ENCODE results near the gene SSR1.

The SSR1 gene

DNA sequence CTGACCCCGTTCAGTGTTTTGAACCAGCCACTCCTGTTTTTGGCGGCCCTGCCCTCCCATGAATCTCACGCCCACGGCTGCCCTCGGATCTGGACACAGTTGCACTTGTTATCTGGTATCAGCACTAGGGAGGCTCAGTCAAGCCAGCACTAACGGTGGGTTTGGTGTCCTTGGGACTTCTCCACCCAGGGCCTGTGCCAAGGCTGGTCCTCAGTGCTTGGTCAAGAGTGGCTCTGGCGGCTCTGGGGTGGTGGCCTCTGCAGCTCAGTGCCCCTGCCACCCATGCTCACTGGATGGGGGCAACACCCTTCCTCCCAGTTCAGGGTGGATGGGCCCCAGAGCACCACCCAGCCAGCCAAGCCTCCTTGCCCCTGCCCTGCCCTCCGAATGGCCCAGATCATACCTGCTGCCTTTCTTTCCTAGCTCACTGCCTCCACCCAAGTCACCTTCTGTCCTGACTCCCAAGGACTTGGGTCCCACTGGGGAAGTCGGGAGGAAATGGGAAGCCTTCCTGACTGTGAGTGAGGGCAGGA lies 54.7 kb downstream of the SSR1 start:
- no peak for DNase-seq (ENCODE audit: low read depth)

DNA sequence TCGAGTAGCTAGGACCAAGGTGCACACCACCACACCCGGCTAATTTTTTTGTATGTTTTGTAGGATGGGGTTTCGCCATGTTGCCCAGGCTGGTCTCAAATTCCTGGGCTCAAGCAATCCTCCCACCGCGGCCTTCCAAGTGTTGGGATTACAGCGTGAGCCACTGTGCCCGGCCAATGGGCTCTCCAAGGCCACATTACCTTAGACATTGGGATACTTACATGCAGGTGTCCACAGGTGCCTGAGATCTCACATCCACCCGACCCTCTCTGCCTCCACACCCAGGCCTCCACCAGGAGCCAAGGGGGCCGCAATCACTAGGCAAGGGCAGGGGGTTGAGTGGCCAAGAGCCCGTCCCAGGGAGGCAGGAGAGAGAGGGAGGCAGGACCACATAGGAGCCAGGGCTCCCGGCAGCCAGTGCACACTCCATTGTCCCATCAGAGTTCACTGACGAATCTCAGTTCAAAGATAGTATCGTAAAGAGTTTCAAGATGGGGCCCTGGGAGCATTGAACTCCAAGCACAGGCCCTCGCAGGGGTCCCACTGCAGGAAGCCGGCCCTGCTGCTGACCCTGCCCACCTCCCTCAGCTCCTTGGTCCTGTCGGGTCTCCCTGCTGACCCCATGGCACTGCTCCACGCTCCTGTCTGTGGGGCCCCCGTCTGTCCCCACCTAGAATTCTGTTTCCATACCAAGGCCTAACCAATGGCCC lies 55.3 kb downstream of the SSR1 start:
- no peak for DNase-seq (ENCODE audit: low read depth)

DNA sequence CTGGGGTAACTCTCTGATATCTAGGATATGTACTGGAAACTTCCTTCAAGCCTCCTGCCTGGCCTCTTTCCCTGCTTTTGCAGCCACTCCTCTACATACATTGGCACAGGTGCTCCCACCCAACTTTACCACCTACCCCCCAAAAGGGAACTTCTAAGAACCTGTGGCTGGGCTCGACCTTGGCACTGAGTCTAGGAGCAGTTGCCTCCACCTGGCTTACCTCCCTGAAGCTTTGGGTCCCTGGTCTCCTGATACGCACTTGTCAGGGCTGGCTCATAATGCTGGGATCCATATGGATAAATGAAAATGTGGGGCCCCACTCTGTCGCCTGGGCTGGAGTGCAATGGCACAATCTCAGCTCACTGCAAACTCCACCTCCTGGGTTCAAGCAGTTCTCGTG lies 56.2 kb downstream of the SSR1 start:
- DNase-seq (ENCODE audit: low read depth): no peak

DNA sequence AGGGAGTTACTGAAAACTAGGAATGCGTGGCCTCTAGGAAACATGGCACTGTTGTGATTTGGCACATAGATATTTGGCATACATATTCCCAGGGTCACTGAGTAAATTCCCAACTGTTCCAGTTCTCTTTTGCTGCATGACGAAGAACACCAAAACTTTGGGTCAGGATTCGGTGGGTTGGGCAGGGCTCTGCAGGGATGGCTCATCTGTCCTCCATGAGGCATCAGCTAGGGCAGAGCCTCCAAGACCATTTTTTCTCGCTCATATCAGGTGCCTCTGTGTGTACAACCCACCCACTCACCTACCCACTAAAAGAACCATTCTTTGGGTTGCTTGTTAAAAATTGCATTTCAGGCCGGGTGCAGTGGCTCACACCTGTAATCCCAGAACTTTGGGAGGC lies 57.1 kb downstream of the SSR1 start:
- DNase-seq (ENCODE audit: low read depth): no peak

DNA sequence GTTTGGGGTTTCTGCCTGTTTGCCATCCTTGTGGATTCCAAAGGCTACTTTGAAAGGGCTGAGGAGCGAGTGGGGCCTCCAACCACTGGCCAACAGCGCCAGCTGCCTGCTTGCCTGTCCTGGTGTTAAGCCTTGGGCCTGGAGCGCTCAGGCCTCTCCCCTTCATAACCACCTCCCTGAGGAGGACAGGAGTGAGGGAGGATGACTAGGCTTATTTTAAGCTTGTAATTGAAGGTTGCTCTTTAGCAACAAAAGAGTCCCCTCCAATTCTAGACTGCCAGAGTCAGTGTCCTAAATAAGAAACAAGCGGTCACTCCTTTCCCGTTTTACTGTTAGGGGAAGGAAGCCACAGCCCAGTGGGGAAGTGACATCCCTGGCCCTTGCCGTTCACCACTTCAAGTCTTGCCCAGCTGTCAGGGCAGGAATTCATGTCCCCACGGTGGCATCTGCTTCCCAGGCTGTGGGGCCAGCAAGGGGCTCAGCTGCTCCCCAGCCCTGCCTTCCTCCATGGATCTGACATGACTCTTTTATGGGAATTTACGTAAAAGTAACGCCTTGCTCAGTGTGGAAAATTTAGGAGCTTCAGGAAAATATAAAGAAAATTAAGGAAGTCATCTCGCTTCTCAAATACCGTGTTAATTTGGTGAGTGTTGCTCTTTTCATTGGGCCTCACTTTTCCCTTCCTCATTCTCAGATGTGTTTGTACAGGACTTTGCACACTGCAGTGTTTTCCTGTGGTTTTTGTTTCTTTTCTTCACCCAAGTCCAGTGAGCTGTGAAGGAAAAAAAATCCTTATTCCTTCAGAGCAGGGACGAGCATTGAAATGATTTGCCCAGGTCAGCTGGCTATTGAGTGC lies 57.8 kb downstream of the SSR1 start:
- no peak for DNase-seq (ENCODE audit: low read depth)

DNA sequence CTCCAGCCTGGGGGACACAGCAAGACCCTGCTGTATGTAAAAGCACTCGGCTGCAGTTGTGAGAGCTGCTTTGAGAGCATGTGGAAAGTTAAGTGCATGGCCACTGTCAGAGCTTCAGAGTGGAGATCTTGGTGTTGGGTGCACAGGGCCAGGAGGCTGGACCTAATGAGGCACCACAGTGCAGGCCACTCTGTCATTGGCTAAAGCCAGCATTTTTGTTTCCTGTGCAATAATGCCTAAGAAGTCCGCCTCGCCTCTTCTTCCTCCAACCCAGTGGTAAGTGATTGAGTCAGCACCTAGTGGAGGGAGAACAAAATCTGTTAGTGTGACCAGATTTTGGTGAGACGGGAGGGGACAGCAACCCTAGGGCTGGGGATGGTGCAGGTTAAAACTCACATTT lies 60.6 kb downstream of the SSR1 start:
- no peak for DNase-seq (ENCODE audit: low read depth)

DNA sequence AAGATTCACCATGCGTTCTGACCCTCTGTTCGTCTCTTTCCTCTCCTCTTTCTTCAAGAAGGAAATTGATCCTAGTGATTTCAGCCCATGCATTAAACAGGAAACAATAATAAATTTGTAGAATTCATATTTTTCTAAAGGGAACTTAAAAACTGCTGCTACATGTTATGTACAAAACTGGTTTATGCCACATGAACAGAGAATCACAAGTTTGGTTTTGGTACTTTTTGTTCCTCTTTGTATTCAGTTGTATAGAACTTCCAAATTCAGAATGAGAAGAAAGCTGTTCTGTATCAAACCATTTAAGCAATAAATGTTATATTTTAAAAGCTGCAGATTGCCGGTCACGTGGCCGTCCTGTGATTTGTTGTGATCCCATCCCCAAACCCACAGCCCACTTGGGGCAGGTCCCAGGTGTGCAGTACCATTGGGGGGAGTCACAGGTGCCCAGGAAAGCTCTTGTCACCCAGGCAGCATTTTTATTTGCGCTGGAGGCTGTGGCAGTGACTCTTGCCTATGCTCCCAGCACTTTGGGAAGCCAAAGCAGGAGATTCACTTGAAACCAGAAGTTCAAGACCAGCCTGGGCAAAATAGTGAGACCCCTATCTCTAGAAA lies 61.2 kb downstream of the SSR1 start:
- no peak for DNase-seq (ENCODE audit: low read depth)

DNA sequence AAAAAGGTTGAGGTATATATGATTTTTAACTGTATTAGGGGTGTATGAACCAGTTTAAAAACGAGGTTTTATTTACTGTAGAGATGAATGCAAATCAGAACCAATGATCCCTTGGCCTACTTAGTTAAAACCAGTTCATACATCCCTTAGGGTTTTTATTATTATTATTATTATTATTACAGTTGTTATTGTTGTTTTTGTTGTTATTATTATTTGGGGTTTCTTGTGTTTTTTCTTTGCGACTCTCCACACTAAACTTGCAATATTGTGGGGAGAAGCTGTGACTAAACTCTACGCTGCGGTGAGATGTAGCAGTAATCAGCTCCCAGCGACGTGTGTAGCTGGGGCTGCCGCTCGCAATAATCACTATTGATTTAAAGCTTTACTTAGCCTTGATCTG lies 62.2 kb downstream of the SSR1 start:
- DNase-seq (ENCODE audit: low read depth): no peak

DNA sequence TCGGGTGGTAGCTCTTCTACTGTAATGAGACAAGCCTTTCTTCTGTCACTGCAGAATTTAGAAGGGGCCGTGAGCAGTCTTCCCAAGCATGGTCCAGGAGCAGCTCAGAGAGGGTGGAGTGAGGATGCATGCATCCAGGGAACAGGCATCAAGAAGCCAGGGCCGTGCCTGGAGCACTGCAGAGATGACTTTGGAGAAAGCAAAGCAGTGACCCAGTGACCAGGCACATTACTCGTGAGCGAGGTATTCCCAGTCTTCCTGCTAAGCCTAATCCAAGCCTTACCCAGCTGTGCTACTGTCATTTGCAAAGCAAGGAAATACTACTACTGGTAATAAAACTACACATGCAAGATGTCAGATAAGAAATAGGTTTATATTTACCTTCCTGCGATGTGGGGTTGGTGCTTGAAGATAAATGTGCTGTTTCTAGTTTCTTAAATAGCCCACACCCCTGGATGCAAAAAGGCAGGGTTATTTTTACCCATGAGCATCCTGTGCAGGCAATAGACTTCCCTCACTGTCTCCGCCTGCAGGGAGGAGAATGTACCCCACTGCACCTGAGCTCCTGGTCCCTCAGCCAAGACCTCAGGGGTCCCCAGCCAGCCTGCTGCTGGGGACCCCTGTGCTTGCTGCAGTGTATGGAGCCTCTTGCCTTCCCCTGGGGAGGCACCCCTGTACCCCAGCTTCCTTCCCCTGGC lies 62.9 kb downstream of the SSR1 start:
- DNase-seq (ENCODE audit: low read depth): no peak

DNA sequence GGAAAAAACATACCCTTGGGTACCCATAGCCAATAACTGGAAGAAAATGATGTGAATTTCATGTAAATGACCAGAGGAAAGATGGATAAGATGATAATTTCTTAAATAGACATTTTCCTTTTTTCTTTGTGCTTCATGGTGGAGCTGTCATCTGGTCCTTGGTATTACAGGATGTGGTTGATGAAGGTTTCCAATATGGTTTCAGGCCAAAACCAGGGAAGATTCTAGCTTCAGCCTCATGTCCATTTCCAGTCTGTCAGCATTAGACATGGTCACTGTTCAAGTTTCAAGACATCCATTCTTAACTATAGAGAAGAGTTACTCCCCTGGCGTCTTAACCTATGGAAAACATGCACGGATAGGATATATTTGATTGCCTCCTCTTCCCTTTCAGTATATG lies 63.6 kb downstream of the SSR1 start:
- DNase-seq (ENCODE audit: low read depth): no peak

DNA sequence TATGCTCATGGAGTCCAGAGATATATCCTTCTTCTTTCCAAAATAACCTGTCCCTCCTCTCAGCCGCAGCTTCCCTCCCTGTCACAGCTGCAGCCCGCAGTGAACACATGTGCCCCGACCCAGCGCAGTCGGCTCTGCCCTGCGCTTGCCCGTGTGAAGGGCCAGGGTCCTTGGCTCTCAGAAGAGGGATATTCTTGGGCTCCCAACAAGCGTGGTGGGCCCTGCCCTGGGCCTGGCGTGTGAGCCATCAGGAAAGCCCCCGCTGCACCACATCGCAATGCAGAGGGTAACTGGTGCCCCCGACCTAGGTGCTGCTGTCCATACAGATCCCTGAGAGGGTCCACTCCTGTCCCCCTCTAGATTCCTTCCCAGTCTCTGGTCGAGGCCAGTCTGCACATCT lies 65.2 kb downstream of the SSR1 start:
- no peak for DNase-seq (ENCODE audit: low read depth)

DNA sequence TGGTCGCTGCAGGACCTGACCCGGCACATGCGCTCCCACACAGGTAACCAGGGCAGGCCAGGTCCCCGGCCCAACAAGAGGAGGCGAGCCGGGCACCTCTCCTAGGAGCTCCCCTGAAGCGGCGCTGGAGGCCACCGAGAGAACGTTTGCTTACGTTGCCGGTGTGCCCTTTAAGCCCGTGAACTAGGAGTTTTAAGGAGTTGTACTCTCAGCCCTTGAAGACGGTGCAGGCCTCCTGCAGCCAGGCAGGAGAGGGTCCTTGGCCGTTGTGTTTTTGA lies 65.9 kb downstream of the SSR1 start:
- DNase-seq (ENCODE audit: low read depth): no peak

DNA sequence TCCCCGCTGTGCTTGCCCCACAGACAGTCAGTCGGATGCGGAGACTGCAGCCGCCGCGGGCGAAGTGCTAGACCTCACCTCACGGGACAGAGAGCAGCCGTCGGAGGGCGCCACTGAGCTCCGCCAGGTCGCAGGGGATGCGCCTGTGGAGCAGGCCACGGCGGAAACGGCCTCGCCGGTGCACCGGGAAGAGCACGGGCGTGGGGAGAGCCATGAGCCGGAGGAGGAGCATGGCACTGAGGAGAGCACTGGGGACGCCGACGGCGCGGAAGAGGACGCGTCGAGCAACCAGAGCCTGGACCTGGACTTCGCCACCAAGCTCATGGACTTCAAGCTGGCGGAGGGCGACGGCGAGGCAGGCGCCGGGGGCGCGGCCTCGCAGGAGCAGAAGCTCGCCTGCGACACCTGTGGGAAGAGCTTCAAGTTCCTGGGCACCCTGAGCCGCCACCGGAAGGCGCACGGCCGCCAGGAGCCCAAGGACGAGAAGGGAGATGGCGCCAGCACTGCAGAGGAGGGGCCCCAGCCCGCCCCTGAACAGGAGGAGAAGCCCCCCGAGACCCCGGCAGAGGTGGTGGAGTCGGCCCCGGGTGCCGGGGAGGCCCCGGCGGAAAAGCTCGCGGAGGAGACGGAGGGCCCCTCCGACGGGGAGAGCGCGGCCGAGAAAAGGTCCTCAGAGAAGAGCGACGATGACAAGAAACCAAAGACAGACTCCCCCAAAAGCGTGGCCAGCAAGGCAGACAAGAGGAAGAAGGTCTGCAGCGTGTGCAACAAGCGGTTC lies 66.4 kb downstream of the SSR1 start:
- no peak for DNase-seq (ENCODE audit: low read depth)

DNA sequence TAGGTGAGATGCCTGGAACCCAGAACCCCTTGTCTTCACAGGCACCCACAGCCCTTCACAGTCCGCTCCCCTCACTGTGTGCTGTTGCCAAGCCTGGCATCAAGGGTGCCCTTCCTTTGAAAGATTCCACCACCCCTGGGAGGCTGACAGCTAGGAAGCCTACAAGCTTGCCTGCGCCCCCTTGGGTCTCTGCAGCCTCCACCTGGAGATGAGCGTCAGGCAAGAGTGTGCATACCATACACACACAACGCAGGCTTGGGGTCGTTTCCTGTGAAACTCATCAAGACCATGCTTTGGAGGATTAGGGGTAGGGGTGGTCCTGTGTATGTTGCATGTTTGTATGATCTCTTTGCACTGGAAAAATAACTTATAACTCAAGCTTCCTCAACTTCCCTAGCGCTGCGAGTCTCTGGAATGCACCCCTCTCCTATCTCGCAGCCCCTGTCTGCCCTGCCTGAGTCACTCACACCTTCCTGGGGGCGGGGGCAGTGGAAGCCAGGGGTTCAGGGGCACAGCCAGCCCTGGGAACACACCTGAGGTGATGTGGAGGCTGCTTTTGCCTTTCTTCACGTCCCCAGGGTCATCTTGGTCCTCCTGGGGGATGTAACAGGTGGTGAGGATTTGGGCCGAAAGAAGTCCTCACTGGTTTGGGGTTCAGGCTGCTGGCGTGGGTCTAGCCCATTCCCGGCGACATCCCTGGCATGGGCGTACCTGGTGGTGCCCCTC lies 67.2 kb downstream of the SSR1 start:
- no peak for DNase-seq (ENCODE audit: low read depth)

DNA sequence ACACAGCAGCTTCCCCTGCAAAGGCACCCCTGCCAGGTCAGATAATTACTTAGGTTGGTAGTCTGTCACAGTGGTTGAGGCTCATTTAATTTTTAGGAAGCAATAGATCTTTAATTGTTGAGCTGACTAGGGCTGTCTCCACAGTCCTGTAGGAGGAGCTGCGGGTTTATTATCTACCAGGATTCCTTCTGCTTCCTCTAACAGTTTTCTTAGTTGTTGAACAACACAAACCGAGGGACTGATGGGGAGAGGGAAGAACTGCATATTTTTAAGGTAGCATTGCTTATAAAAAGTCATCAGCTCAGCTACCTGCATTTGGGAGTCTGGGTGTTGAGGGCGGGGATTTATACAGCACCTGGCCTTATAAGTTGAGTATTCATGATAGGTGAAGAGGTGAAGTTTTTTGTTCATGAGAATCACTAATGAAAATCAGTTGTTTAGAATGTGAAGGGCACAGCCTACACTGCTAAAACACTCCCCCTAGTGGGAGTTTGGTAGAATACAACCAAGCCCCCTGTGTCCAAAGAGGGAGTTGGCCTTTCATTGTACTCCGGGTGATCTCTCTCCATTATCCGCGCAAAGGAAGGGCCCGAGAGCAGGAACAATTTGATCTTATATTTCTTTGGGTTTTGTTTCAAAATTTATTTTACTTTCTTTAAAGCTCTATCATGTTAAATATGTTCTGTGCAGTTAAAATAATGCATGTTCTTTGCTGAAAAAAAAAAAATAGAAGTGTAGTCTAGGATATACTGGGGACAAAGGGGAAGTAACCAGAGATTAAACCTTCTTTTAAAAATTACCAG lies 69.6 kb downstream of the SSR1 start:
- DNase-seq (ENCODE audit: low read depth): no peak

DNA sequence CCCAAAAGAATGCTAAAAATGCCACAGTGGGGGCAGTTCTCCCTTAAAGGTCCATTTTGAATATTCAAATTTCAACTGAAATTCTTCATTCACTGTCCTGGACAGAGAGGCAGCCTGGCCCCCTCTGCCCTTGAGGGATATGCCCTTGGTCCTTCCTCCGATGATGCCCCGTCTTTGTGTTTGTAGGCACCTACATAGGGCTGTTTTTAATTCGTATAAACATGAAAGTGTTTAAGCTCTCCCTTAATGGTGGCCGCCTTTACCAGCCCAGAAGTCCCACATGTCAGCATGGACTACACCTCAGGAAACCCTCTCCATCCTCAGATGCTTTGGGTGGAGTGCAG lies 70.2 kb downstream of the SSR1 start:
- DNase-seq (ENCODE audit: low read depth): no peak

DNA sequence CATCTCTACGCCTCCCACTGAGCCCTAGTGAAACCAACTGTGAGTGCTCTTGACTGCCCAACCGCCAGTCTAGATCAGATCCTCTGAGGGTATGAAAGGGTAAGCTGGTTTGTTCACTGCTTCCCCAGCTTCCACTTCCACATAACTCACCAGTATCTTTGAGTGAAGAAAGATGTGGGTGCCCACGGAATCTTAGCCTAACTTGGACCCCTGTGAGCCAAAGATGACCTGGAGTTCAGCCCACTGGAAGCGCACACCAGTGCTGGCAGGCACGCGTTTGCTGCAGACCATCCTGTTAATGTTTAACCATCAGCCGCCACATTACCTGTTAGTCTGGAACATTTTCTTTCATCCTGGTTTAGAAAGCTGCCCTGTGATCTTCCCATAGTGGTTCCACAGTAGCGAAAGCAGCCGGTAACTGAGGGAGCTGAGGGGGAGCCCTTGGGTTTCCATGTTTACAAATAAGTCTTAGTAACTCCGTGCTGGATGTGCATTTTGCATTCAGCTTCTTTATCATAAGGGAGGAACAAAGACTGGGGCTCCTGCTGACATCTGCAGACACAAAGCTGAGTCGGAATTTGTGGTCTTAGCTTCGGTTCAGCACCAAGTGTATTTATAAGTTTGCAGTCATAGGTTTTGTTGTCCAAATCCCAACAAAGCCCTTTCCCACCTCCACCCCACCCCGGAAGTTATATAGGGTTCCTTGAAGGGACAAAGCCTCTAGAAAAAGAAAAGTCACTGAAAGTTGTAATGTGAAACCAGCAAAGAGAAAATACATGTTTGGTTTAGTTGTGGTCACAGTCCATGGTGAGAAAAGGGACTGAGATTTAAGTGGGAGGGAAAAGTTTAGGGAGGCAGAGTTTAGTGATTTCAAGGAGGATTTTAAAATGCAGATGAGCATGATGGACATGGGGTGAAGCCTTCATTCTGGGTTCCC lies 71.0 kb downstream of the SSR1 start:
- DNase-seq (ENCODE audit: low read depth): no peak

DNA sequence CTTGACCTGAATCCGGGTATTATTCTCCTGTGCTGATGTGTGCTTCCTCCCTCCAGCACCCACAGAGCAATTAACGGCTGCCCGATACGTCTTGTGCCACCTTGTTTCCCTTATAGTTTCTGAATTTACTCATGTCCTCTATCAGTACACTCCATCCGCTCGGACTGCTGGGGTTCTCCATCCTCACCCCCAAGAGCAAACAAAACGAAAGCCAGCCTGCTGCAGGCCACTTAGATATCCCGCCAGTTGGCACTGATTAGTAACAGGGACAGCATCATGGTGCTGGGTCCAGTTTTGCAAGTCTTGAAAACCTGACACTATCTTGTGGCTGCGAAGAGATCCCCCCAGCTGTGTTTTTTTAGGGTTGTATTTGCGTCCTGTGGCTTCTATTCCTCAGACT lies 71.8 kb downstream of the SSR1 start:
- no peak for DNase-seq (ENCODE audit: low read depth)

DNA sequence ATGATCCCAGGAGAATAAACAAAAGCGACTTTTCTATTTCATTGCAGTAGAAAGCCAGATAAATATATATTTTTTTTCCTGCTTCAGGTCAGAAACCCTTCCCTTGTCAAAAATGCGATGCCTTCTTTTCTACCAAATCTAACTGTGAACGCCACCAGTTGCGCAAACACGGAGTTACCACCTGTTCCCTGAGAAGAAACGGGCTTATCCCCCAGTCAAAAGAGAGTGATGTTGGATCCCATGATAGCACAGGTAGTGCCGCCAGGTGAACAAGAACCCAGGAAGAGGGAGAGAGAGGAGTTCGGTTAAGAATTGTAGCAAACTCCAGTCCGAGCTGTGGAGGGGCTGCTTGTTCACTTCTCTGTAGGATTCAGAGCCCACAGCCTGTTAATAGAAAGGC lies 72.6 kb downstream of the SSR1 start:
- DNase-seq (ENCODE audit: low read depth): no peak
